HCT116 (cell line): ENCODE data around the gene NCBP3. TPM values are rescaled to one million over a fixed set of nuclear protein-coding genes. Genes with fewer than 3 reads are reported as not detected.

Experiments
- ATAC-seq: fragments of 200-7000 bp; cut with Tn5 transposase; 2 replicates; pipeline ENCODE4 v1.9.1; 2020; ENCODE audit warnings: mild to moderate bottlenecking, moderate library complexity
- BruUV-seq: library from RNA; stranded (reverse); fragments of 400-500 nt; replicated peaks from 2 replicates; lab custom pipeline; 2021; lab: Mats Ljungman, UMichigan
- CTCF ChIA-PET: fragments of 300-600 bp; sonication (Branson Sonifier 250); formaldehyde crosslinking; loops from one replicate; lab custom pipeline; 2021; ENCODE audit warnings: antibody characterized with exemption; lab: Charles Lee
- POLR2A ChIA-PET: fragments of 300-600, 350-600 bp; sonication (Branson Sonifier 250); formaldehyde crosslinking; loops from one replicate; lab custom pipeline; 2021; ENCODE audit warnings: antibody characterized with exemption; lab: Charles Lee
- RAD21 ChIA-PET, 2 experiments: fragments of 300-600 bp; sonication (Branson Sonifier 250); formaldehyde crosslinking; loops; one replicate each; lab custom pipeline; 2023; ENCODE audit warnings: low total read pairs in 2 of 2; ENCODE audit not compliant: uncharacterized antibody in 2 of 2, unreplicated experiment in 2 of 2, low non-redundant PET in 1 of 2; lab: Charles Lee
- DNase-seq: peaks from one replicate; pipeline ENCODE4 v3.0.0-alpha.2; 2010; ENCODE audit warnings: low read depth, low spot score
- H2AFZ ChIP-seq: fragments of 200-600 bp; shearing (Covaris generic), sonication (generic); 2 replicates; pipeline ENCODE4 v1.6.1; 2017; ENCODE audit warnings: low read depth, mixed run types, mixed read lengths, antibody characterized with exemption, low read length; ENCODE audit not compliant: poor library complexity, severe bottlenecking
- H3K27ac ChIP-seq: 2 replicates; pipeline ENCODE4 v1.5.1; 2012; ENCODE audit warnings: low read depth, low read length
- H3K27me3 ChIP-seq: fragments of 200-600 bp; sonication (generic); 2 replicates; pipeline ENCODE4 v1.6.1; 2016; ENCODE audit warnings: mixed run types, low read length, mixed read lengths; ENCODE audit not compliant: insufficient read depth
- H3K36me3 ChIP-seq, 2 experiments: fragments of 200-500 bp in 1 of 2; fragments of 200-600 bp in 1 of 2; sonication (Bioruptor generic) in 1 of 2; sonication (generic) in 1 of 2; 2 replicates each; pipeline versions ENCODE4 v1.5.1 to v1.6.1; 2014 to 2016; ENCODE audit warnings: low read length in 2 of 2, inconsistent platforms in 1 of 2, mixed read lengths in 1 of 2, mixed run types in 1 of 2; ENCODE audit not compliant: insufficient read depth in 2 of 2, control insufficient read depth in 1 of 2
- H3K4me1 ChIP-seq, 2 experiments: fragments of 200-600 bp in 1 of 2; sonication (generic) in 1 of 2; 2 replicates each; pipeline versions ENCODE4 v1.5.1 to v1.6.1; 2012 to 2017; ENCODE audit warnings: low read length in 2 of 2, inconsistent platforms in 1 of 2, mild to moderate bottlenecking in 1 of 2, mixed read lengths in 1 of 2, mixed run types in 1 of 2, moderate library complexity in 1 of 2; ENCODE audit not compliant: insufficient read depth in 2 of 2, control insufficient read depth in 1 of 2
- H3K4me2 ChIP-seq: fragments of 200-600 bp; sonication (generic); 2 replicates; pipeline ENCODE4 v1.6.1; 2017; ENCODE audit warnings: mixed run types, low read length, mixed read lengths
- H3K4me3 ChIP-seq, 2 experiments: fragments of 200-600 bp in 1 of 2; sonication (generic) in 1 of 2; replicated peaks in 1 of 2; 2 replicates each; pipeline ENCODE4 v1.5.1; 2011 to 2016; ENCODE audit warnings: low read length in 2 of 2, control low read depth in 1 of 2, low read depth in 1 of 2, mild to moderate bottlenecking in 1 of 2, mixed read lengths in 1 of 2, mixed run types in 1 of 2
- H3K79me2 ChIP-seq: fragments of 200-600 bp; sonication (generic); 2 replicates; pipeline ENCODE4 v1.6.1; 2017; ENCODE audit warnings: mild to moderate bottlenecking, mixed run types, low read length, moderate library complexity, mixed read lengths; ENCODE audit not compliant: insufficient read depth
- H3K9ac ChIP-seq: fragments of 200-600 bp; sonication (generic); 2 replicates; pipeline ENCODE4 v1.6.1; 2016; ENCODE audit warnings: low read length, mixed read lengths
- H3K9me2 ChIP-seq: fragments of 200-600 bp; sonication (generic), shearing (Covaris generic); 2 replicates; pipeline ENCODE4 v1.6.1; 2017; ENCODE audit warnings: mixed run types, mild to moderate bottlenecking, moderate library complexity; ENCODE audit not compliant: insufficient read depth
- H3K9me3 ChIP-seq, 2 experiments: fragments of 200-500 bp in 1 of 2; fragments of 200-600 bp in 1 of 2; sonication (Bioruptor generic) in 1 of 2; sonication (generic) in 1 of 2; 2 replicates each; pipeline ENCODE4 v1.6.1; 2014 to 2017; ENCODE audit warnings: low read length in 2 of 2, mixed read lengths in 2 of 2, inconsistent platforms in 1 of 2, low read depth in 1 of 2, mild to moderate bottlenecking in 1 of 2, mixed run types in 1 of 2, moderate library complexity in 1 of 2; ENCODE audit not compliant: control insufficient read depth in 1 of 2, insufficient read depth in 1 of 2
- H4K20me1 ChIP-seq: fragments of 200-600 bp; sonication (generic), shearing (Covaris generic); 2 replicates; pipeline ENCODE4 v1.6.1; 2017; ENCODE audit warnings: mixed run types, mild to moderate bottlenecking, moderate library complexity; ENCODE audit not compliant: insufficient read depth
- JUND ChIP-seq: IDR thresholded peaks from 2 replicates; pipeline ENCODE4 v1.6.1; 2012
- POLR2AphosphoS5 ChIP-seq: IDR thresholded peaks from 2 replicates; pipeline ENCODE4 v1.6.1; 2011; ENCODE audit warnings: mild to moderate bottlenecking, low read depth, low read length, moderate library complexity
- SIN3A ChIP-seq: IDR thresholded peaks from 2 replicates; pipeline ENCODE4 v1.6.1; 2012; ENCODE audit warnings: low read depth
- TCF7L2 ChIP-seq: IDR thresholded peaks from 2 replicates; pipeline ENCODE4 v1.7.0; 2011; ENCODE audit warnings: borderline replicate concordance, inconsistent platforms; ENCODE audit not compliant: insufficient read depth, insufficient read length; ENCODE audit errors: extremely low read depth
- ZFX ChIP-seq: fragments of 450-650 bp; IDR thresholded peaks from 2 replicates; pipeline ENCODE4 v1.6.1; 2017
- intact Hi-C: fragments of 100-400 bp; cut with micrococcal nuclease; formaldehyde crosslinking; loops from 2 replicates; pipeline ENCODE4 v1.10.0; 2022
- total RNA-seq: library from RNA; stranded (reverse); gene quantifications from one replicate; pipeline ENCODE4 v1.2.1, GENCODE V29; 2021; ENCODE audit not compliant: unreplicated experiment
- TF ChIP-seq, protein P1 (sequence below), 3 experiments: fragments of 200-600 bp in 1 of 3; sonication (generic) in 1 of 3; IDR thresholded peaks in 2 of 3; conservative IDR thresholded peaks in 1 of 3; 2 replicates each; pipeline ENCODE4 v1.5.1; 2012 to 2017; ENCODE audit warnings: low read depth in 2 of 3, low read length in 2 of 3, antibody characterized with exemption in 1 of 3, borderline replicate concordance in 1 of 3, control low read depth in 1 of 3, mild to moderate bottlenecking in 1 of 3, mixed read lengths in 1 of 3, mixed run types in 1 of 3, moderate library complexity in 1 of 3; ENCODE audit not compliant: insufficient read depth in 1 of 3
- TF ChIP-seq, protein P2 (sequence below): IDR thresholded peaks from 2 replicates; pipeline ENCODE4 v1.6.1; 2012
- TF ChIP-seq, protein P3 (sequence below): IDR thresholded peaks from 2 replicates; pipeline ENCODE4 v1.6.1; 2011; ENCODE audit warnings: mild to moderate bottlenecking, low read length, moderate library complexity; ENCODE audit not compliant: insufficient replicate concordance; ENCODE audit errors: extremely low read depth
- TF ChIP-seq, protein P4 (sequence below): IDR thresholded peaks from 2 replicates; pipeline ENCODE4 v1.6.1; 2012; ENCODE audit warnings: low read depth

NCBP3 gene
- total RNA-seq, 1 experiment from 2014 or later = 46.5 TPM

DNA sequence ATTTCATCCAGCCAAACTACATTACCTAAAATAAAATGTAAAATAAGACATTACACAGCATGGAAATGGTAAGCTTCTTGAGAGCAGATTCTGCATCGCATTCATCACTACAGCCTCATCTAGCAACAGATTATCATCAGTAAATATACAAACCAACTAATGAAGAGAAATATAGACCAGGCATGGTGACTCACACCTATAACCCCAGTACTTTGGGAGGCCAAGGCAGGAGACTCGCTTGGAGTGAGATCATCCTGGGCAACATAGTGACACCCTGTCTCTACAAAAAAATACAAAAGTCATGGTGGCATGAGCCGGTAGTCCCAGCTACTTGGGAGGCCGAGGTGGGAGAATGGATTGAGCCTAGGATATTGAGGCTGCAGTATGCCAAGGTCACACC is 19.9 kb downstream of the NCBP3 start (continued):
- TF ChIP-seq SIN3A (no peak), POLR2AphosphoS5 (no peak), ZFX (no peak)
- TF ChIP-seq, protein P1, sequence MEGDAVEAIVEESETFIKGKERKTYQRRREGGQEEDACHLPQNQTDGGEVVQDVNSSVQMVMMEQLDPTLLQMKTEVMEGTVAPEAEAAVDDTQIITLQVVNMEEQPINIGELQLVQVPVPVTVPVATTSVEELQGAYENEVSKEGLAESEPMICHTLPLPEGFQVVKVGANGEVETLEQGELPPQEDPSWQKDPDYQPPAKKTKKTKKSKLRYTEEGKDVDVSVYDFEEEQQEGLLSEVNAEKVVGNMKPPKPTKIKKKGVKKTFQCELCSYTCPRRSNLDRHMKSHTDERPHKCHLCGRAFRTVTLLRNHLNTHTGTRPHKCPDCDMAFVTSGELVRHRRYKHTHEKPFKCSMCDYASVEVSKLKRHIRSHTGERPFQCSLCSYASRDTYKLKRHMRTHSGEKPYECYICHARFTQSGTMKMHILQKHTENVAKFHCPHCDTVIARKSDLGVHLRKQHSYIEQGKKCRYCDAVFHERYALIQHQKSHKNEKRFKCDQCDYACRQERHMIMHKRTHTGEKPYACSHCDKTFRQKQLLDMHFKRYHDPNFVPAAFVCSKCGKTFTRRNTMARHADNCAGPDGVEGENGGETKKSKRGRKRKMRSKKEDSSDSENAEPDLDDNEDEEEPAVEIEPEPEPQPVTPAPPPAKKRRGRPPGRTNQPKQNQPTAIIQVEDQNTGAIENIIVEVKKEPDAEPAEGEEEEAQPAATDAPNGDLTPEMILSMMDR (IDR thresholded peaks at IDR 0.05 in 2 of 3, conservative IDR thresholded peaks at IDR 0.05 in 1 of 3; ENCODE audit: borderline replicate concordance in 1 of 3, insufficient read depth in 1 of 3, low read depth in 2 of 3, low read length in 2 of 3) = no peak

DNA sequence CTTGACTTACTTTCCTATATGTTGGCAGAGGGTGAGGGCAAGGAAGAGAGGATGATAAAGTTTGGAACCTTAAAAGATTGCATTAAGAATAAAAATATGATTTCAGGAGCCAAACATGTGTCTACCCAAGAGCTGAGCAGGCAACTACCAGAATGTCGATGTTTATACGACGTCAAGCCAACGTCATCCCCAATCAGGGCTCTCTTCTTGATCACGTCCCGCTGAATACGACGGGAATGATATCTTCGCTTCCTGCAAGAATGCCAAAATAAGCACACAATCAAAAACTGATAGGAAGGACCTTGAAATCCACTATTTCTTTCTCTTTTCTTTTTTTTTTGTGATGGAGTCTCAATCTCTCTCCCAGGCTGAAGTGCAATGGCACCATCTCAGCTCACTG is 24.9 kb downstream of the NCBP3 start:
- Histone ChIP-seq H3K4me1 (no peaks in the 10 kb centered on the region), H3K4me3 (no peak overlapping the region), H2AFZ (no peak overlapping the region), H3K79me2 (peaks cover 5% of the 10 kb centered on the region; the same call in 1 of the 2 replicates), H3K9me3 (no peaks in the 10 kb centered on the region), H3K9ac (no peak overlapping the region), H3K9me2 (no peaks in the 10 kb centered on the region), H3K27ac (no peak overlapping the region), H4K20me1 (no peaks in the 10 kb centered on the region), H3K36me3 (peaks cover 46 to 55% of the 10 kb centered on the region in 2 experiments), H3K27me3 (no peaks in the 10 kb centered on the region), H3K4me2 (no peak overlapping the region)
- TF ChIP-seq TCF7L2 = no peak
- TF ChIP-seq, protein P2, sequence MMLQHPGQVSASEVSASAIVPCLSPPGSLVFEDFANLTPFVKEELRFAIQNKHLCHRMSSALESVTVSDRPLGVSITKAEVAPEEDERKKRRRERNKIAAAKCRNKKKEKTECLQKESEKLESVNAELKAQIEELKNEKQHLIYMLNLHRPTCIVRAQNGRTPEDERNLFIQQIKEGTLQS = no peak
- no peak for TF ChIP-seq JUND
- TF ChIP-seq, protein P3, sequence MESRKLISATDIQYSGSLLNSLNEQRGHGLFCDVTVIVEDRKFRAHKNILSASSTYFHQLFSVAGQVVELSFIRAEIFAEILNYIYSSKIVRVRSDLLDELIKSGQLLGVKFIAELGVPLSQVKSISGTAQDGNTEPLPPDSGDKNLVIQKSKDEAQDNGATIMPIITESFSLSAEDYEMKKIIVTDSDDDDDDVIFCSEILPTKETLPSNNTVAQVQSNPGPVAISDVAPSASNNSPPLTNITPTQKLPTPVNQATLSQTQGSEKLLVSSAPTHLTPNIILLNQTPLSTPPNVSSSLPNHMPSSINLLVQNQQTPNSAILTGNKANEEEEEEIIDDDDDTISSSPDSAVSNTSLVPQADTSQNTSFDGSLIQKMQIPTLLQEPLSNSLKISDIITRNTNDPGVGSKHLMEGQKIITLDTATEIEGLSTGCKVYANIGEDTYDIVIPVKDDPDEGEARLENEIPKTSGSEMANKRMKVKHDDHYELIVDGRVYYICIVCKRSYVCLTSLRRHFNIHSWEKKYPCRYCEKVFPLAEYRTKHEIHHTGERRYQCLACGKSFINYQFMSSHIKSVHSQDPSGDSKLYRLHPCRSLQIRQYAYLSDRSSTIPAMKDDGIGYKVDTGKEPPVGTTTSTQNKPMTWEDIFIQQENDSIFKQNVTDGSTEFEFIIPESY = no peak
- TF ChIP-seq, protein P4, sequence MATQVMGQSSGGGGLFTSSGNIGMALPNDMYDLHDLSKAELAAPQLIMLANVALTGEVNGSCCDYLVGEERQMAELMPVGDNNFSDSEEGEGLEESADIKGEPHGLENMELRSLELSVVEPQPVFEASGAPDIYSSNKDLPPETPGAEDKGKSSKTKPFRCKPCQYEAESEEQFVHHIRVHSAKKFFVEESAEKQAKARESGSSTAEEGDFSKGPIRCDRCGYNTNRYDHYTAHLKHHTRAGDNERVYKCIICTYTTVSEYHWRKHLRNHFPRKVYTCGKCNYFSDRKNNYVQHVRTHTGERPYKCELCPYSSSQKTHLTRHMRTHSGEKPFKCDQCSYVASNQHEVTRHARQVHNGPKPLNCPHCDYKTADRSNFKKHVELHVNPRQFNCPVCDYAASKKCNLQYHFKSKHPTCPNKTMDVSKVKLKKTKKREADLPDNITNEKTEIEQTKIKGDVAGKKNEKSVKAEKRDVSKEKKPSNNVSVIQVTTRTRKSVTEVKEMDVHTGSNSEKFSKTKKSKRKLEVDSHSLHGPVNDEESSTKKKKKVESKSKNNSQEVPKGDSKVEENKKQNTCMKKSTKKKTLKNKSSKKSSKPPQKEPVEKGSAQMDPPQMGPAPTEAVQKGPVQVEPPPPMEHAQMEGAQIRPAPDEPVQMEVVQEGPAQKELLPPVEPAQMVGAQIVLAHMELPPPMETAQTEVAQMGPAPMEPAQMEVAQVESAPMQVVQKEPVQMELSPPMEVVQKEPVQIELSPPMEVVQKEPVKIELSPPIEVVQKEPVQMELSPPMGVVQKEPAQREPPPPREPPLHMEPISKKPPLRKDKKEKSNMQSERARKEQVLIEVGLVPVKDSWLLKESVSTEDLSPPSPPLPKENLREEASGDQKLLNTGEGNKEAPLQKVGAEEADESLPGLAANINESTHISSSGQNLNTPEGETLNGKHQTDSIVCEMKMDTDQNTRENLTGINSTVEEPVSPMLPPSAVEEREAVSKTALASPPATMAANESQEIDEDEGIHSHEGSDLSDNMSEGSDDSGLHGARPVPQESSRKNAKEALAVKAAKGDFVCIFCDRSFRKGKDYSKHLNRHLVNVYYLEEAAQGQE = no peak
- POLR2A ChIA-PET = no interaction called here
- DNase-seq (no peak), ATAC-seq (no peak)
- CTCF ChIA-PET = no interaction called here
- RAD21 ChIA-PET = no interaction called here
- BruUV-seq = no TSS peak
- intact Hi-C loops = no loop called here
